Upper lobe of left lung (tissue), 6 donors: ENCODE results near the gene CD300LF. TPM values are rescaled to one million over a fixed set of nuclear protein-coding genes. Genes with fewer than 3 reads are reported as not detected.

Experiments used
- ATAC-seq, 2 donors: fragments of 200-7000 bp; cut with Tn5 transposase; one replicate each; pipeline ENCODE4 v1.9.1; 2022; ENCODE audit warnings: mild to moderate bottlenecking in 2 of 2, moderate library complexity in 2 of 2; ENCODE audit not compliant: low FRiP score in 2 of 2
- DNase-seq, 2 donors: peaks; one replicate each; pipeline ENCODE4 v3.0.0-alpha.2; 2019 to 2020
- H3K27ac ChIP-seq, 4 donors: fragments of 200-600 bp; sonication (generic); one replicate each; pipeline ENCODE4 v1.5.1; 2016 to 2019
- H3K27me3 ChIP-seq, 4 donors: fragments of 200-600 bp; sonication (generic); one replicate each; pipeline ENCODE4 v1.5.1; 2017 to 2019
- H3K36me3 ChIP-seq, 4 donors: fragments of 200-600 bp; sonication (generic); one replicate each; pipeline ENCODE4 v1.5.1; 2016 to 2019
- H3K4me1 ChIP-seq, 4 donors: fragments of 200-600 bp; sonication (generic); one replicate each; pipeline ENCODE4 v1.5.1; 2018 to 2019
- H3K4me3 ChIP-seq, 4 donors: fragments of 200-600 bp; sonication (generic); one replicate each; pipeline ENCODE4 v1.5.1; 2017 to 2019; ENCODE audit warnings: mild to moderate bottlenecking in 2 of 4, moderate library complexity in 1 of 4
- H3K9me3 ChIP-seq, 4 donors: fragments of 200-600 bp; sonication (generic); one replicate each; pipeline ENCODE4 v1.5.1; 2018 to 2019
- EP300 ChIP-seq, 4 donors: sonication (generic); formaldehyde crosslinking; IDR thresholded peaks; one replicate each; pipeline ENCODE4 v1.5.1; 2017; ENCODE audit warnings: antibody characterized with exemption in 4 of 4, control low read depth in 2 of 4
- POLR2A ChIP-seq, 4 donors: fragments of 450-650 bp; IDR thresholded peaks; one replicate each; pipeline ENCODE4 v1.5.1; 2016 to 2017; ENCODE audit warnings: antibody characterized with exemption in 4 of 4, mild to moderate bottlenecking in 2 of 4
- POLR2AphosphoS5 ChIP-seq, 2 donors: sonication (generic); formaldehyde crosslinking; IDR thresholded peaks; one replicate each; pipeline ENCODE4 v1.5.1; 2017; ENCODE audit warnings: antibody characterized with exemption in 2 of 2
- WGBS, 2 donors: methylation state at CpG; one replicate each; pipeline ENCODE4 v1.1.5; 2017 to 2018; 5-methylcytosine and 5-hydroxymethylcytosine counted together
- total RNA-seq, 6 donors: library from RNA; depleted of rRNA in 4 of 6; stranded (reverse); fragments of >200 nt in 4 of 6; gene quantifications; one replicate each; pipeline versions ENCODE4 v1.1.0 to v1.2.1, GENCODE V29; 2016 to 2021
- TF ChIP-seq, protein P1 (sequence below), 6 experiments: fragments of 450-650 bp in 4 of 6; fragments of 200-600 bp in 2 of 6; sonication (generic) in 2 of 6; IDR thresholded peaks; one replicate each; pipeline ENCODE4 v1.5.1; 2016 to 2019; ENCODE audit warnings: antibody characterized with exemption in 6 of 6
- donor health status: DM: no; HTN: no; CAD: no; lungs with moderate emphysema.
- donor health status: DM: no; HTN: yes; CAD: no; lungs with severe emphysema.

Gene CD300LF
- total RNA-seq, 6 donors from 2014 or later: 14.5 to 70.2 (median 33.4) TPM

GRCh38 chr17:74748529-74749278 lies 36.0 kb upstream of the CD300LF start, which contains the start of gene NHERF1:
NHERF1 (plus strand) TSS chr17:74748628; CDS start chr17:74748847, 219 bp downstream.
- TF ChIP-seq, protein P1, sequence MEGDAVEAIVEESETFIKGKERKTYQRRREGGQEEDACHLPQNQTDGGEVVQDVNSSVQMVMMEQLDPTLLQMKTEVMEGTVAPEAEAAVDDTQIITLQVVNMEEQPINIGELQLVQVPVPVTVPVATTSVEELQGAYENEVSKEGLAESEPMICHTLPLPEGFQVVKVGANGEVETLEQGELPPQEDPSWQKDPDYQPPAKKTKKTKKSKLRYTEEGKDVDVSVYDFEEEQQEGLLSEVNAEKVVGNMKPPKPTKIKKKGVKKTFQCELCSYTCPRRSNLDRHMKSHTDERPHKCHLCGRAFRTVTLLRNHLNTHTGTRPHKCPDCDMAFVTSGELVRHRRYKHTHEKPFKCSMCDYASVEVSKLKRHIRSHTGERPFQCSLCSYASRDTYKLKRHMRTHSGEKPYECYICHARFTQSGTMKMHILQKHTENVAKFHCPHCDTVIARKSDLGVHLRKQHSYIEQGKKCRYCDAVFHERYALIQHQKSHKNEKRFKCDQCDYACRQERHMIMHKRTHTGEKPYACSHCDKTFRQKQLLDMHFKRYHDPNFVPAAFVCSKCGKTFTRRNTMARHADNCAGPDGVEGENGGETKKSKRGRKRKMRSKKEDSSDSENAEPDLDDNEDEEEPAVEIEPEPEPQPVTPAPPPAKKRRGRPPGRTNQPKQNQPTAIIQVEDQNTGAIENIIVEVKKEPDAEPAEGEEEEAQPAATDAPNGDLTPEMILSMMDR (IDR thresholded peaks at IDR 0.05): peak in 3 of 6 experiments; percentile 27 to 59 (median 30)
- TF ChIP-seq EP300 (IDR thresholded peaks at IDR 0.05) (no peak), POLR2A (IDR thresholded peaks at IDR 0.05) (peak in 3 of 4 donors; percentile 81 to 98 (median 96)), POLR2AphosphoS5 (IDR thresholded peaks at IDR 0.05) (peak; percentile 90 to 97)
- peak; percentile 95 to 97 for ATAC-seq
- no peaks in the 10 kb centered on the region for H3K36me3 ChIP-seq
- peaks cover 52 to 85% (median 68%) of the 10 kb centered on the region in 4 donors for H3K4me1 ChIP-seq
- DNase-seq: peak; percentile 97 to 99
- 0% methylated on average over 5 to 27 of the region's 90 CpGs for WGBS, 2 donors
- H3K27me3 ChIP-seq: no peaks in the 10 kb centered on the region
- H3K4me3 ChIP-seq: peak within 1 kb of the TSS; percentile 72 to 91 (median 86)
- H3K9me3 ChIP-seq: no peaks in the 10 kb centered on the region
- peak within 1 kb of the TSS; percentile 74 to 88 (median 84) for H3K27ac ChIP-seq

- Histone ChIP-seq H3K9me3 (no peaks in the 10 kb centered on the region), H3K27me3 (no peaks in the 10 kb centered on the region), H3K27ac (peak overlapping the region; percentile 74 to 88 (median 84)), H3K36me3 (no peaks in the 10 kb centered on the region), H3K4me1 (peaks cover 54 to 86% (median 68%) of the 10 kb centered on the region in 4 donors), H3K4me3 (peak overlapping the region; percentile 11 to 91 (median 78))
- WGBS, 2 donors: 0 to 2% methylated on average over 2 to 24 of the region's 34 CpGs
- TF ChIP-seq, protein P1 (IDR thresholded peaks at IDR 0.05): peak in 5 of 6 experiments; percentile 28 to 66 (median 51)
- TF ChIP-seq EP300 (IDR thresholded peaks at IDR 0.05): no peak
- no peak for ATAC-seq
- DNase-seq: no peak
Observed at GRCh38 chr17:74748279-74748528, 35.5 kb upstream of the CD300LF start.

GRCh38 chr17:74746922-74747321 lies 34.2 kb upstream of the CD300LF start:
- Histone ChIP-seq H3K4me3 (no peak overlapping the region), H3K4me1 (peaks cover 62 to 86% (median 74%) of the 10 kb centered on the region in 4 donors), H3K27ac (peak overlapping the region; percentile 74 to 88 (median 84)), H3K36me3 (no peaks in the 10 kb centered on the region), H3K9me3 (no peaks in the 10 kb centered on the region), H3K27me3 (no peaks in the 10 kb centered on the region)
- ATAC-seq (no peak), DNase-seq (peak in 1 of 2 donors; percentile 47)
- 2 to 16% methylated on average over 6 of the region's 6 CpGs for WGBS, 2 donors
- no peak for TF ChIP-seq POLR2A (IDR thresholded peaks at IDR 0.05)
- TF ChIP-seq, protein P1 (IDR thresholded peaks at IDR 0.05): no peak
- TF ChIP-seq EP300 (IDR thresholded peaks at IDR 0.05): no peak
- no peak for TF ChIP-seq POLR2AphosphoS5 (IDR thresholded peaks at IDR 0.05)

- no peak for ATAC-seq
- peaks cover 66 to 86% (median 72%) of the 10 kb centered on the region in 4 donors for H3K4me1 ChIP-seq
- no peak for DNase-seq
- no peak overlapping the region for H3K4me3 ChIP-seq
- no peaks in the 10 kb centered on the region for H3K9me3 ChIP-seq
- peak overlapping the region; percentile 74 to 88 (median 84) for H3K27ac ChIP-seq
- TF ChIP-seq, protein P1 (IDR thresholded peaks at IDR 0.05): no peak
- no peak for TF ChIP-seq POLR2AphosphoS5 (IDR thresholded peaks at IDR 0.05)
- TF ChIP-seq EP300 (IDR thresholded peaks at IDR 0.05): no peak
- WGBS, 2 donors: 67 to 82% methylated on average over 5 of the region's 5 CpGs
- H3K27me3 ChIP-seq: no peaks in the 10 kb centered on the region
- H3K36me3 ChIP-seq: no peaks in the 10 kb centered on the region
Observed at GRCh38 chr17:74746376-74746775, 33.7 kb upstream of the CD300LF start.
